ENCODE results near the gene SEC16A. TPM values are rescaled to one million over a fixed set of nuclear protein-coding genes. Genes with fewer than 3 reads are reported as not detected.
A peak's percentile ranks its signal among the peaks of the same experiment; 100 is the strongest.

The SEC16A gene
- total and polyA plus RNA-seq, 2 donors (not counting 3 experiments of a cell fraction or from before 2014, with no cell fraction given), result 34.5 to 80.6 TPM

DNA sequence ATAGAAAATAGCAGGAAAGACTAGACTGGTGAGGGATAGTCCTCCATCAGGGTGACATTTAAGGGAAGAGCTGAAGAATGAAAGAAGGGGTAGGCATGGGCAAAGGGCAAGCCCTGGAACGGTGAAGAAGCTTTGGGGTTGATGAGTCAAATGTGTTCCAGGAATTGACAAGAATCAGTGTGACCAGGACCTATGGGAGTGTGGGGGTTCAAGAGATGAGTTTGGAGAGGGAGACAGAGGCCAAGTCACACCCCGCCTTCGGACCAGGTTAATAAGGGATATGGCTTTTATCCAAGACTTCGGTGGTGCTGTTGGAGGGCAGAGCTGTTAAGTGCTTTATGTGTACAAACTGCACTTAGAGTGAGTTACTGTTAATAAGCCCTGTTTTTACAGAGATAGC is 71.5 kb downstream of the SEC16A start:
- peaks cover 6 to 32% of the 10 kb centered on the region in 2 experiments for H3K36me3 ChIP-seq (ENCODE audit: control insufficient read depth in 2 of 2, extremely low read depth in 1 of 2, insufficient read depth in 2 of 2, low read length in 2 of 2)
- BruUV-seq (replicated peaks), result no TSS peak
- POLR2A ChIA-PET, result no interaction called here

More for the DNA sequence above, 71.5 kb downstream of the SEC16A start:
- Histone ChIP-seq H3K4me2 (ENCODE audit: insufficient read depth, low read length) (peak overlapping the region; percentile 68), H4K20me1 (replicated peaks; ENCODE audit: control insufficient read depth, extremely low read depth, insufficient read depth, low read length) (no peaks in the 10 kb centered on the region), H2AFZ (ENCODE audit: low read depth, low read length) (no peak overlapping the region), H3K9me3 (replicated peaks; ENCODE audit: control insufficient read depth, insufficient read depth, low read length) (no peaks in the 10 kb centered on the region), H3K27ac (ENCODE audit: insufficient read depth, low read depth, low read length) (no peak overlapping the region), H3K79me2 (ENCODE audit: control insufficient read depth, insufficient read depth, low read length) (peaks cover 43% of the 10 kb centered on the region), H3K9ac (replicated peaks; ENCODE audit: extremely low read depth, insufficient read depth, low read length) (peak overlapping the region; percentile 76), H3K9me1 (replicated peaks; ENCODE audit: control insufficient read depth, extremely low read depth, insufficient read depth, low read length) (no peaks in the 10 kb centered on the region), H3K4me1 (ENCODE audit: control insufficient read depth, extremely low read depth, insufficient read depth, low read length) (peaks cover 20% of the 10 kb centered on the region), H3K27me3 (ENCODE audit: control insufficient read depth in 2 of 2, insufficient read depth in 2 of 2, low read length in 2 of 2) (no peaks in the 10 kb centered on the region), H3K4me3 (replicated peaks in 1 of 3; ENCODE audit: insufficient read depth in 1 of 3, low read depth in 1 of 3, low read length in 3 of 3) (peak overlapping the region; percentile 42 to 78 (median 63))
- CTCF ChIA-PET, result no interaction called here
- DNase-seq (ENCODE audit: low read depth, low spot score) (no peak), FAIRE-seq (no peak)
- TF ChIP-seq POLR2AphosphoS5 (IDR thresholded peaks at IDR 0.05; ENCODE audit: insufficient read depth, low read depth, low read length) (no peak), JUN (IDR thresholded peaks at IDR 0.05; ENCODE audit: borderline replicate concordance, insufficient read depth, insufficient read length, low read depth) (no peak), EZH2 (IDR thresholded peaks at IDR 0.05; ENCODE audit: borderline replicate concordance, low read depth, low read length, severe bottlenecking) (no peak), GATA2 (IDR thresholded peaks at IDR 0.05; ENCODE audit: insufficient read depth, insufficient read length, low read depth, low read length) (no peak), FOS (IDR thresholded peaks at IDR 0.05; ENCODE audit: borderline replicate concordance, insufficient read depth, low read length) (no peak), POLR2A (IDR thresholded peaks at IDR 0.05; ENCODE audit: low read depth, low read length) (no peak)
- TF ChIP-seq, protein P1, sequence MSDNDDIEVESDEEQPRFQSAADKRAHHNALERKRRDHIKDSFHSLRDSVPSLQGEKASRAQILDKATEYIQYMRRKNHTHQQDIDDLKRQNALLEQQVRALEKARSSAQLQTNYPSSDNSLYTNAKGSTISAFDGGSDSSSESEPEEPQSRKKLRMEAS (IDR thresholded peaks at IDR 0.05; ENCODE audit: insufficient read depth, insufficient read length), result no peak
- TF ChIP-seq, protein P2, sequence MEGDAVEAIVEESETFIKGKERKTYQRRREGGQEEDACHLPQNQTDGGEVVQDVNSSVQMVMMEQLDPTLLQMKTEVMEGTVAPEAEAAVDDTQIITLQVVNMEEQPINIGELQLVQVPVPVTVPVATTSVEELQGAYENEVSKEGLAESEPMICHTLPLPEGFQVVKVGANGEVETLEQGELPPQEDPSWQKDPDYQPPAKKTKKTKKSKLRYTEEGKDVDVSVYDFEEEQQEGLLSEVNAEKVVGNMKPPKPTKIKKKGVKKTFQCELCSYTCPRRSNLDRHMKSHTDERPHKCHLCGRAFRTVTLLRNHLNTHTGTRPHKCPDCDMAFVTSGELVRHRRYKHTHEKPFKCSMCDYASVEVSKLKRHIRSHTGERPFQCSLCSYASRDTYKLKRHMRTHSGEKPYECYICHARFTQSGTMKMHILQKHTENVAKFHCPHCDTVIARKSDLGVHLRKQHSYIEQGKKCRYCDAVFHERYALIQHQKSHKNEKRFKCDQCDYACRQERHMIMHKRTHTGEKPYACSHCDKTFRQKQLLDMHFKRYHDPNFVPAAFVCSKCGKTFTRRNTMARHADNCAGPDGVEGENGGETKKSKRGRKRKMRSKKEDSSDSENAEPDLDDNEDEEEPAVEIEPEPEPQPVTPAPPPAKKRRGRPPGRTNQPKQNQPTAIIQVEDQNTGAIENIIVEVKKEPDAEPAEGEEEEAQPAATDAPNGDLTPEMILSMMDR (IDR thresholded peaks at IDR 0.05; ENCODE audit: extremely low read depth in 1 of 2, insufficient read depth in 1 of 2, low read depth in 1 of 2, low read length in 2 of 2), result no peak
- dilution Hi-C loops (cut with MboI; ENCODE audit: extremely low pct_ligation_motif_present, low sequenced_read_pairs) (no loop called here), intact Hi-C loops (cut with micrococcal nuclease) (loop anchor here (2.0 kb wide), 1 partner anchor 27 kb away; the partner anchor contains the start of gene INPP5E)

Measured in endothelial cell of umbilical vein (primary cell).